WTC11 (cell line): ENCODE results near the gene PAM. TPM values are rescaled to one million over a fixed set of nuclear protein-coding genes. Genes with fewer than 3 reads are reported as not detected.

Experiments used
- ATAC-seq: fragments of 200-7000 bp; cut with Tn5 transposase; 2 replicates; pipeline ENCODE4 v1.10.0; 2021; ENCODE audit warnings: mild to moderate bottlenecking, moderate library complexity
- CTCF ChIA-PET: fragments of 300-600 bp; sonication (Branson Sonifier 250); formaldehyde crosslinking; loops from one replicate; lab custom pipeline; 2021; ENCODE audit warnings: antibody characterized with exemption; lab: Charles Lee
- POLR2A ChIA-PET: fragments of 350-600 bp; sonication (Branson Sonifier 250); formaldehyde crosslinking; loops from one replicate; lab custom pipeline; 2021; ENCODE audit warnings: antibody characterized with exemption; lab: Charles Lee
- DNase-seq: peaks from one replicate; pipeline ENCODE4 v3.0.0; 2021; ENCODE audit warnings: low spot score
- H3K27ac Mint-ChIP-seq: 2 replicates; pipeline ENCODE4 v1.8.0; 2021; ENCODE audit warnings: mixed read lengths
- H3K27me3 Mint-ChIP-seq: 2 replicates; pipeline ENCODE4 v1.8.0; 2021; ENCODE audit warnings: low read depth, mild to moderate bottlenecking, moderate library complexity, mixed read lengths
- H3K36me3 Mint-ChIP-seq: 2 replicates; pipeline ENCODE4 v1.8.0; 2021; ENCODE audit warnings: mixed read lengths
- H3K4me1 Mint-ChIP-seq: 2 replicates; pipeline ENCODE4 v1.8.0; 2022; ENCODE audit warnings: mixed read lengths
- H3K4me3 Mint-ChIP-seq: 2 replicates; pipeline ENCODE4 v1.8.0; 2021; ENCODE audit warnings: mild to moderate bottlenecking, moderate library complexity, mixed read lengths
- H3K9me3 Mint-ChIP-seq: 2 replicates; pipeline ENCODE4 v1.8.0; 2021; ENCODE audit warnings: mixed read lengths
- ATF1 ChIP-seq: sonication (generic); formaldehyde crosslinking; IDR thresholded peaks from 2 replicates; pipeline ENCODE4 v1.8.1; 2023; ENCODE audit warnings: mild to moderate bottlenecking, moderate library complexity, missing genetic modification reagents
- CREM ChIP-seq: sonication (generic); formaldehyde crosslinking; IDR thresholded peaks from 2 replicates; pipeline ENCODE4 v1.8.1; 2022; ENCODE audit warnings: mild to moderate bottlenecking, missing genetic modification reagents, moderate library complexity
- GABPB1 ChIP-seq: sonication (generic); formaldehyde crosslinking; IDR thresholded peaks from 2 replicates; pipeline ENCODE4 v1.8.1; 2023; ENCODE audit warnings: mild to moderate bottlenecking, missing genetic modification reagents
- GRHL2 ChIP-seq: fragments of 250-450 bp; sonication (Bioruptor Pico); IDR thresholded peaks from 2 replicates; pipeline ENCODE4 v1.8.0; 2022; ENCODE audit warnings: mild to moderate bottlenecking, moderate library complexity; ENCODE audit not compliant: insufficient replicate concordance, severe bottlenecking
- GTF2I ChIP-seq: fragments of 250-450 bp; sonication (Bioruptor Pico); conservative IDR thresholded peaks from 2 replicates; pipeline ENCODE4 v1.4.0; 2021; ENCODE audit warnings: mild to moderate bottlenecking
- JAZF1 ChIP-seq: fragments of 250-450 bp; sonication (Bioruptor Pico); IDR thresholded peaks from 2 replicates; pipeline ENCODE4 v1.9.0; 2021; ENCODE audit warnings: moderate library complexity, mild to moderate bottlenecking, inconsistent platforms
- JUN ChIP-seq: sonication (generic); formaldehyde crosslinking; IDR thresholded peaks from 2 replicates; pipeline ENCODE4 v1.8.0; 2023; ENCODE audit warnings: mild to moderate bottlenecking, missing genetic modification reagents
- MXD4 ChIP-seq: fragments of 250-450 bp; sonication (Bioruptor Pico); IDR thresholded peaks from 2 replicates; pipeline ENCODE4 v1.8.0; 2021; ENCODE audit warnings: mild to moderate bottlenecking, moderate library complexity, borderline replicate concordance
- NFATC4 ChIP-seq: fragments of 250-450 bp; sonication (Bioruptor Pico); IDR thresholded peaks from 2 replicates; pipeline ENCODE4 v1.9.0; 2021; ENCODE audit warnings: mild to moderate bottlenecking
- NR3C1 ChIP-seq: sonication (generic); formaldehyde crosslinking; conservative IDR thresholded peaks from 2 replicates; pipeline ENCODE4 v1.8.1; 2023; ENCODE audit warnings: low read depth, mild to moderate bottlenecking, missing genetic modification reagents
- PRRX2 ChIP-seq: fragments of 250-450 bp; sonication (Bioruptor Pico); IDR thresholded peaks from 2 replicates; pipeline ENCODE4 v1.8.0; 2021; ENCODE audit warnings: mild to moderate bottlenecking
- RELA ChIP-seq: sonication (generic); formaldehyde crosslinking; IDR thresholded peaks from 2 replicates; pipeline ENCODE4 v1.8.1; 2022; ENCODE audit warnings: missing genetic modification reagents, mild to moderate bottlenecking, borderline replicate concordance
- SMAD4 ChIP-seq: sonication (generic); formaldehyde crosslinking; IDR thresholded peaks from 2 replicates; pipeline ENCODE4 v1.8.0; 2022; ENCODE audit warnings: mild to moderate bottlenecking, missing genetic modification reagents
- TP53 ChIP-seq: sonication (generic); formaldehyde crosslinking; IDR thresholded peaks from 2 replicates; pipeline ENCODE4 v1.8.1; 2023; ENCODE audit warnings: mild to moderate bottlenecking, missing genetic modification reagents
- ZBTB21 ChIP-seq: sonication (generic); formaldehyde crosslinking; IDR thresholded peaks from 2 replicates; pipeline ENCODE4 v1.8.1; 2023; ENCODE audit warnings: mild to moderate bottlenecking, missing genetic modification reagents, borderline replicate concordance
- ZNF416 ChIP-seq: fragments of 250-450 bp; sonication (Bioruptor Pico); IDR thresholded peaks from 2 replicates; pipeline ENCODE4 v1.9.0; 2021; ENCODE audit warnings: mild to moderate bottlenecking, inconsistent platforms
- total RNA-seq: library from RNA; stranded (reverse); gene quantifications from 3 replicates; pipeline ENCODE4 v1.2.3, GENCODE V29; 2021
- TF ChIP-seq, protein P1 (sequence below): fragments of 250-450 bp; sonication (Bioruptor Pico); IDR thresholded peaks from 2 replicates; pipeline ENCODE4 v1.8.0; 2021; ENCODE audit warnings: mild to moderate bottlenecking
- TF ChIP-seq, protein P2 (sequence below): sonication (generic); formaldehyde crosslinking; IDR thresholded peaks from 2 replicates; pipeline ENCODE4 v1.8.0; 2022; ENCODE audit warnings: mild to moderate bottlenecking, missing genetic modification reagents
- TF ChIP-seq, protein P3 (sequence below): sonication (generic); formaldehyde crosslinking; conservative IDR thresholded peaks from 2 replicates; pipeline ENCODE4 v1.8.1; 2023; ENCODE audit warnings: mild to moderate bottlenecking, low read depth, missing genetic modification reagents, moderate library complexity
- TF ChIP-seq, protein P4 (sequence below): sonication (generic); formaldehyde crosslinking; IDR thresholded peaks from 2 replicates; pipeline ENCODE4 v1.8.1; 2022; ENCODE audit warnings: mild to moderate bottlenecking, moderate library complexity, missing genetic modification reagents
- TF ChIP-seq, protein P5 (sequence below): sonication (generic); formaldehyde crosslinking; IDR thresholded peaks from 2 replicates; pipeline ENCODE4 v1.8.1; 2023; ENCODE audit warnings: mild to moderate bottlenecking, missing genetic modification reagents, moderate library complexity
- TF ChIP-seq, protein P6 (sequence below): sonication (generic); formaldehyde crosslinking; IDR thresholded peaks from 2 replicates; pipeline ENCODE4 v1.8.0; 2022; ENCODE audit warnings: mild to moderate bottlenecking, missing genetic modification reagents
- TF ChIP-seq, protein P7 (sequence below): sonication (generic); formaldehyde crosslinking; IDR thresholded peaks from 2 replicates; pipeline ENCODE4 v1.8.1; 2023; ENCODE audit warnings: mild to moderate bottlenecking, missing genetic modification reagents, moderate library complexity
- TF ChIP-seq, protein P8 (sequence below): sonication (generic); formaldehyde crosslinking; IDR thresholded peaks from 2 replicates; pipeline ENCODE4 v1.8.1; 2022; ENCODE audit warnings: mild to moderate bottlenecking, missing genetic modification reagents, moderate library complexity, borderline replicate concordance
- TF ChIP-seq, protein P9 (sequence below): sonication (generic); formaldehyde crosslinking; IDR thresholded peaks from 2 replicates; pipeline ENCODE4 v1.8.0; 2022; ENCODE audit warnings: mild to moderate bottlenecking, missing genetic modification reagents

Gene PAM
- total RNA-seq, 1 experiment from 2014 or later = 52.3 TPM

DNA sequence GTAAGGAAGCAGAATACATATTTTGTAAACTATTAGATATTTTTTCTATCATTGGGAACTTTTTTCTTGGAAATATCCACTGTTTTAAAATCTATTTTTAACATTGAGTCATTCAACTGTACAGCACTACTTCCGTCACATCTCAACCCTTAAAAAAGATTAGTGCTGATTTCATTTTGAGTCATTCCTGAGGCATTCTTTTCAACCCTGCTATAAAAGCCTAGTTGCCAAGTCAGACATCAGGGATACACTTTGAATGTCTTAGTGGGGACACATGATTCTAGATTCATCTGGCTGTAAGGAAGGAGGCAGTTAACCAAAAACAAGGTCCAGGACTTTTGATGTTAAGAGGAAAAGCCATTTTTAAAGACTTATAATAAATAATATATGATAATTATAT, 203.9 kb downstream of the PAM start (continued):
- no peak for TF ChIP-seq JAZF1 (CRISPR knock-in tag)
- TF ChIP-seq SMAD4 (CRISPR knock-in tag) = no peak
- TF ChIP-seq, protein P1, sequence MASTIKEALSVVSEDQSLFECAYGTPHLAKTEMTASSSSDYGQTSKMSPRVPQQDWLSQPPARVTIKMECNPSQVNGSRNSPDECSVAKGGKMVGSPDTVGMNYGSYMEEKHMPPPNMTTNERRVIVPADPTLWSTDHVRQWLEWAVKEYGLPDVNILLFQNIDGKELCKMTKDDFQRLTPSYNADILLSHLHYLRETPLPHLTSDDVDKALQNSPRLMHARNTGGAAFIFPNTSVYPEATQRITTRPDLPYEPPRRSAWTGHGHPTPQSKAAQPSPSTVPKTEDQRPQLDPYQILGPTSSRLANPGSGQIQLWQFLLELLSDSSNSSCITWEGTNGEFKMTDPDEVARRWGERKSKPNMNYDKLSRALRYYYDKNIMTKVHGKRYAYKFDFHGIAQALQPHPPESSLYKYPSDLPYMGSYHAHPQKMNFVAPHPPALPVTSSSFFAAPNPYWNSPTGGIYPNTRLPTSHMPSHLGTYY = no peak
- TF ChIP-seq, protein P2, sequence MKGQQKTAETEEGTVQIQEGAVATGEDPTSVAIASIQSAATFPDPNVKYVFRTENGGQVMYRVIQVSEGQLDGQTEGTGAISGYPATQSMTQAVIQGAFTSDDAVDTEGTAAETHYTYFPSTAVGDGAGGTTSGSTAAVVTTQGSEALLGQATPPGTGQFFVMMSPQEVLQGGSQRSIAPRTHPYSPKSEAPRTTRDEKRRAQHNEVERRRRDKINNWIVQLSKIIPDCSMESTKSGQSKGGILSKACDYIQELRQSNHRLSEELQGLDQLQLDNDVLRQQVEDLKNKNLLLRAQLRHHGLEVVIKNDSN (CRISPR knock-in tag) = no peak
- TF ChIP-seq, protein P3, sequence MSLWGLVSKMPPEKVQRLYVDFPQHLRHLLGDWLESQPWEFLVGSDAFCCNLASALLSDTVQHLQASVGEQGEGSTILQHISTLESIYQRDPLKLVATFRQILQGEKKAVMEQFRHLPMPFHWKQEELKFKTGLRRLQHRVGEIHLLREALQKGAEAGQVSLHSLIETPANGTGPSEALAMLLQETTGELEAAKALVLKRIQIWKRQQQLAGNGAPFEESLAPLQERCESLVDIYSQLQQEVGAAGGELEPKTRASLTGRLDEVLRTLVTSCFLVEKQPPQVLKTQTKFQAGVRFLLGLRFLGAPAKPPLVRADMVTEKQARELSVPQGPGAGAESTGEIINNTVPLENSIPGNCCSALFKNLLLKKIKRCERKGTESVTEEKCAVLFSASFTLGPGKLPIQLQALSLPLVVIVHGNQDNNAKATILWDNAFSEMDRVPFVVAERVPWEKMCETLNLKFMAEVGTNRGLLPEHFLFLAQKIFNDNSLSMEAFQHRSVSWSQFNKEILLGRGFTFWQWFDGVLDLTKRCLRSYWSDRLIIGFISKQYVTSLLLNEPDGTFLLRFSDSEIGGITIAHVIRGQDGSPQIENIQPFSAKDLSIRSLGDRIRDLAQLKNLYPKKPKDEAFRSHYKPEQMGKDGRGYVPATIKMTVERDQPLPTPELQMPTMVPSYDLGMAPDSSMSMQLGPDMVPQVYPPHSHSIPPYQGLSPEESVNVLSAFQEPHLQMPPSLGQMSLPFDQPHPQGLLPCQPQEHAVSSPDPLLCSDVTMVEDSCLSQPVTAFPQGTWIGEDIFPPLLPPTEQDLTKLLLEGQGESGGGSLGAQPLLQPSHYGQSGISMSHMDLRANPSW (CRISPR knock-in tag) = no peak
- TF ChIP-seq, protein P4, sequence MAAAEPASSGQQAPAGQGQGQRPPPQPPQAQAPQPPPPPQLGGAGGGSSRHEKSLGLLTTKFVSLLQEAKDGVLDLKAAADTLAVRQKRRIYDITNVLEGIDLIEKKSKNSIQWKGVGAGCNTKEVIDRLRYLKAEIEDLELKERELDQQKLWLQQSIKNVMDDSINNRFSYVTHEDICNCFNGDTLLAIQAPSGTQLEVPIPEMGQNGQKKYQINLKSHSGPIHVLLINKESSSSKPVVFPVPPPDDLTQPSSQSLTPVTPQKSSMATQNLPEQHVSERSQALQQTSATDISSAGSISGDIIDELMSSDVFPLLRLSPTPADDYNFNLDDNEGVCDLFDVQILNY (CRISPR knock-in tag) = no peak

DNA sequence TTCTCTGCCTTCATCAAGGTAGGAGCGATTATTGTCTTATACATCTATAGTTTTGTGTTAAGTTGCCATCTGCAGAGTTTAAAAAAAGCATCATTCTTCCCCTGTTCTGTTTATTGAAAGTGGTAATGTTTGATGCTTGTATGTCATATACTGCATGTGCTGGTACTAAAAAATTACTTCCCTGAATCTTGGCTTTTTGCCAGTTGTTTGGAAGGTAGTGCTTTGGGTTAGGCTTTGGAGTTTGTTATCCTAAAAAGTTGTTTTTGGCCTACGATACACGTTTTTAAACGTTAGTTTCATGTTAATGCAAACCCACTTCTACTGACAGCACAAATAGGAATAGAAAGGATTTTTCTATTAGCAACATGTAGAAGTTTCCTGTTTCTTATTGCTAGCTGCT, 206.6 kb downstream of the PAM start:
- Mint-ChIP-seq H3K4me3 (no peak overlapping the region), H3K9me3 (no peaks in the 10 kb centered on the region), H3K4me1 (no peaks in the 10 kb centered on the region), H3K27me3 (no peaks in the 10 kb centered on the region), H3K27ac (no peak overlapping the region), H3K36me3 (no peaks in the 10 kb centered on the region)
- no peak for TF ChIP-seq RELA
- no peak for TF ChIP-seq CREM
- no peak for TF ChIP-seq NR3C1 (CRISPR knock-in tag)
- TF ChIP-seq ZBTB21 (CRISPR knock-in tag) = no peak
- no peak for TF ChIP-seq ZNF416 (CRISPR knock-in tag)
- TF ChIP-seq MXD4 = no peak
- TF ChIP-seq, protein P5, sequence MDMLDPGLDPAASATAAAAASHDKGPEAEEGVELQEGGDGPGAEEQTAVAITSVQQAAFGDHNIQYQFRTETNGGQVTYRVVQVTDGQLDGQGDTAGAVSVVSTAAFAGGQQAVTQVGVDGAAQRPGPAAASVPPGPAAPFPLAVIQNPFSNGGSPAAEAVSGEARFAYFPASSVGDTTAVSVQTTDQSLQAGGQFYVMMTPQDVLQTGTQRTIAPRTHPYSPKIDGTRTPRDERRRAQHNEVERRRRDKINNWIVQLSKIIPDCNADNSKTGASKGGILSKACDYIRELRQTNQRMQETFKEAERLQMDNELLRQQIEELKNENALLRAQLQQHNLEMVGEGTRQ (CRISPR knock-in tag) = no peak
- ChIA-PET POLR2A (no interaction called here), CTCF (no interaction called here)
- no peak for ATAC-seq
- DNase-seq = no peak

DNA sequence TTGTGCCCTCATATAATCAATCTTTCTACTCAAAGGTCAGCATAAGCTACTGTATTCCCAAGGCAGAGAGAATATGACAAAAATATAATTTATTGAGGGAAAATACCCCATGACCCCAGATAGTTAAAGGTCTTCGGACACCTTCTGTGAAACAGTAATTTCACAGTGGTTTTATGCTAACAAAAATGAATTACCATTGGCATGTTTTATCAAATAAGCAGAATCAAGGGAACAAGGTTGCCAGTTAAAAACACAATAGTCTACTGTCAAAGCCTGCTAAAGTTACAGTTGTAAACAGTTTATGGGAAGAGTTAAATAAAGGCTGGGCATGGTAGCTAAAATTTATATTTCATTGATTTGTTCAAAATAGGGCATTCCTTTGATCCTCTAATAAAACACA, 210.5 kb downstream of the PAM start:
- Mint-ChIP-seq H3K4me1 (no peaks in the 10 kb centered on the region), H3K9me3 (no peaks in the 10 kb centered on the region; the same call in 1 of the 2 replicates), H3K27ac (no peak overlapping the region), H3K27me3 (no peaks in the 10 kb centered on the region), H3K4me3 (no peak overlapping the region), H3K36me3 (0 out of 2 replicates have a peak, but pooled peaks cover 3% of the 10 kb centered on the region)
- CTCF ChIA-PET = no interaction called here
- POLR2A ChIA-PET = no interaction called here
- no peak for ATAC-seq
- DNase-seq = no peak
- TF ChIP-seq PRRX2 (CRISPR knock-in tag) = no peak
- TF ChIP-seq TP53 (CRISPR knock-in tag) = no peak
- TF ChIP-seq NFATC4 (CRISPR knock-in tag) = no peak
- no peak for TF ChIP-seq ATF1 (CRISPR knock-in tag)
- TF ChIP-seq, protein P6, sequence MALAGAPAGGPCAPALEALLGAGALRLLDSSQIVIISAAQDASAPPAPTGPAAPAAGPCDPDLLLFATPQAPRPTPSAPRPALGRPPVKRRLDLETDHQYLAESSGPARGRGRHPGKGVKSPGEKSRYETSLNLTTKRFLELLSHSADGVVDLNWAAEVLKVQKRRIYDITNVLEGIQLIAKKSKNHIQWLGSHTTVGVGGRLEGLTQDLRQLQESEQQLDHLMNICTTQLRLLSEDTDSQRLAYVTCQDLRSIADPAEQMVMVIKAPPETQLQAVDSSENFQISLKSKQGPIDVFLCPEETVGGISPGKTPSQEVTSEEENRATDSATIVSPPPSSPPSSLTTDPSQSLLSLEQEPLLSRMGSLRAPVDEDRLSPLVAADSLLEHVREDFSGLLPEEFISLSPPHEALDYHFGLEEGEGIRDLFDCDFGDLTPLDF (CRISPR knock-in tag) = no peak
- no peak for TF ChIP-seq GRHL2
- no peak for TF ChIP-seq JUN
- TF ChIP-seq GTF2I (CRISPR knock-in tag) = no peak
- TF ChIP-seq, protein P7, sequence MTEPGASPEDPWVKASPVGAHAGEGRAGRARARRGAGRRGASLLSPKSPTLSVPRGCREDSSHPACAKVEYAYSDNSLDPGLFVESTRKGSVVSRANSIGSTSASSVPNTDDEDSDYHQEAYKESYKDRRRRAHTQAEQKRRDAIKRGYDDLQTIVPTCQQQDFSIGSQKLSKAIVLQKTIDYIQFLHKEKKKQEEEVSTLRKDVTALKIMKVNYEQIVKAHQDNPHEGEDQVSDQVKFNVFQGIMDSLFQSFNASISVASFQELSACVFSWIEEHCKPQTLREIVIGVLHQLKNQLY = no peak
- no peak for TF ChIP-seq GABPB1
- TF ChIP-seq ZNF416 (CRISPR knock-in tag) = no peak
- TF ChIP-seq, protein P8, sequence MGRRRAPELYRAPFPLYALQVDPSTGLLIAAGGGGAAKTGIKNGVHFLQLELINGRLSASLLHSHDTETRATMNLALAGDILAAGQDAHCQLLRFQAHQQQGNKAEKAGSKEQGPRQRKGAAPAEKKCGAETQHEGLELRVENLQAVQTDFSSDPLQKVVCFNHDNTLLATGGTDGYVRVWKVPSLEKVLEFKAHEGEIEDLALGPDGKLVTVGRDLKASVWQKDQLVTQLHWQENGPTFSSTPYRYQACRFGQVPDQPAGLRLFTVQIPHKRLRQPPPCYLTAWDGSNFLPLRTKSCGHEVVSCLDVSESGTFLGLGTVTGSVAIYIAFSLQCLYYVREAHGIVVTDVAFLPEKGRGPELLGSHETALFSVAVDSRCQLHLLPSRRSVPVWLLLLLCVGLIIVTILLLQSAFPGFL (CRISPR knock-in tag) = no peak
- TF ChIP-seq, protein P9, sequence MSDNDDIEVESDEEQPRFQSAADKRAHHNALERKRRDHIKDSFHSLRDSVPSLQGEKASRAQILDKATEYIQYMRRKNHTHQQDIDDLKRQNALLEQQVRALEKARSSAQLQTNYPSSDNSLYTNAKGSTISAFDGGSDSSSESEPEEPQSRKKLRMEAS (CRISPR knock-in tag) = no peak
